Retinal pigment epithelial cell (primary cell): ENCODE measurements around the gene COL12A1.

ENCODE experiments used
- DNase-seq: peaks from one replicate; pipeline ENCODE4 v3.0.0-alpha.2; 2010; ENCODE audit warnings: low read depth
- H3K4me3 ChIP-seq: 2 replicates; pipeline ENCODE4 v1.5.1; 2011; ENCODE audit warnings: mild to moderate bottlenecking, low read length, control low read depth, moderate library complexity
- CTCF ChIP-seq: conservative IDR thresholded peaks from 2 replicates; pipeline ENCODE4 v1.5.1; 2011; ENCODE audit warnings: low read depth, low read length, control low read depth, inconsistent platforms

Gene COL12A1

GRCh38 chr6:75145976-75146375 lies 59.9 kb downstream of the COL12A1 start:
- no peak for DNase-seq
- no peak overlapping the region for H3K4me3 ChIP-seq
- no peak for TF ChIP-seq CTCF

DNA sequence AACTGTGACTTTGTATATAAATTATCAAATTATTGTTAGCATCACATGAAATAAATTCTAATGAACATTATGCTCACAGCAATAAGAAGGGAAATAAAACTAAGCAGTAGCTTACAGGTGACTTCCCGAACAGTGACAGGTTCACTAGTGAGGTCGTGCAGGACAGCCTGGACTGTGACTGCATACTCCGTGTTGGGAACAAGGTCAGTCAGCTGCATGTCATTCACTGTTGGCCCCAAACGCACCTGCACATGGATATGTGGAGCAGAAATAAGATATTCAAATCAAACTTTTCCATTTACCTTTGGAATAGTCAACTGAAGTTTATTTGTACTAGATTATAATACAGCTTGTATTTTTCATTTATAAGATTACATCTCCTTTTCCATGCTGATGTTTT lies 60.6 kb downstream of the COL12A1 start:
- no peak overlapping the region for H3K4me3 ChIP-seq
- DNase-seq = no peak
- no peak for TF ChIP-seq CTCF

DNA sequence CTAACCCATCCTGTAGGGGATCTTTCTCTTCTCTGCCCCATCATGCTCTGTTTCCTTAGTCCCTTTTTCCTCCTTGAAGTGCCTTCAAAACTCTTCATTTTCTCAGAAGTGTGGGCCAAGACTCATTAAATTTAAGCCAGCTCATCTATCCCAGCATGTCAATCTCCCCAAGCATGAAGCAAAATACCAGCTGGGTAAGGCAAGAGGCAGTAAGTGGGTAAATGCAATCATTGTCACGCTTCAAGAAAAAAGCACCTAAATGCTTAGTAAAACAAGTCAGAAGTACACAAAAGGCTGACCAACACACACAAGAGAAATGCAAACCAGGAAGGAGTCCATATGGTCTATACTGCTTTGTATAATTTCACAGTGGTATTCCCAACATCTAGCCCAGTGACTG lies 61.5 kb downstream of the COL12A1 start:
- no peak for TF ChIP-seq CTCF

GRCh38 chr6:75143191-75143590 lies 62.7 kb downstream of the COL12A1 start:
- no peak for TF ChIP-seq CTCF
- DNase-seq = no peak
- no peak overlapping the region for H3K4me3 ChIP-seq

More for the DNA sequence above, 61.5 kb downstream of the COL12A1 start:
- no peak for DNase-seq
- H3K4me3 ChIP-seq = no peak overlapping the region

DNA sequence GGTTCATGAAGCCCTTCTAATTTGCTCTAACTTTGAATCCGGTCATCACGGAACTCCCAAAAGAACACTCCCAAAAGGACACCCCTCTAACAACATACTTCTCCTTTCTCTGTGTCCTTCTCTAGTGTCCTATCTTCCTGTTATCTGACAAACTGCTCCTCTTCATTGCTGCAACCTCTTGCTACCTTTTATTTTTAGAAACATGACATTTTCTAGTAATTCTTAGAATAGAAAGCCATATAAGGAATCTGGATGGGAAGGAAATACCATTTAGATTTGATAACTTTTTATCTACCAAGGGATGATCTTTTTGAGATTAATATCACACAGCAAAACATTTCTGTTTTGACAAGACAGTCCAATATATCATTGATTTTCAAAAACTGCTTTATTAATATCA lies 63.1 kb downstream of the COL12A1 start:
- TF ChIP-seq CTCF = no peak

GRCh38 chr6:75135876-75136275 lies 70.0 kb downstream of the COL12A1 start:
- no peak for TF ChIP-seq CTCF
- no peak overlapping the region for H3K4me3 ChIP-seq
- DNase-seq = no peak

More for the DNA sequence above, 63.1 kb downstream of the COL12A1 start:
- H3K4me3 ChIP-seq = no peak overlapping the region
- no peak for DNase-seq

DNA sequence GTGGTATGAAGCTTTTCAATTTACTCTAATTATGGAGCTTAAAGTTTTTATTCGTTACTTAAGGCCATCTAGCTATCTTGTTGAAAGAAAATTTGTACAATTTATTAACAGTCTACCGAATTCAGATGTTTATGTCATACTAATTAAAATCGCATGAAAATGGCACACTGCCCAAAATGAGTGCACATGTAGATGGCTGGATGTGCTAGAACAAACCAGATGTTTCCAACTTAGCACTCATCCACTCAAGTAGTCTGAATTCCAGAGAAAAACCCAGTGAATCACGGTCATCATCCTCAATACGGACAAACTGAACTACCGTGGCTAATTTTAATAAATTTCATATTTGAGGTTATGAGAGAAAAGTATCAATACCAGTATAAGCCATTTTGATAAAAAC lies 70.4 kb downstream of the COL12A1 start:
- no peak overlapping the region for H3K4me3 ChIP-seq
- no peak for TF ChIP-seq CTCF
- no peak for DNase-seq
